Memory B cell (primary cell): ENCODE data around the gene CDH9.

Experiments used
- ATAC-seq: fragments of 150-1000 bp; cut with Tn5 transposase; 2 replicates; pipeline ENCODE4 v1.10.0; 2021; ENCODE audit warnings: low read depth, mild to moderate bottlenecking, moderate library complexity
- DNase-seq, 2 donors: peaks; one replicate each; pipeline ENCODE4 v3.0.0; 2022; ENCODE audit warnings: low spot score in 2 of 2
- H3K27ac Mint-ChIP-seq: one replicate; pipeline ENCODE4 v1.8.0; 2022; ENCODE audit warnings: mild to moderate bottlenecking, moderate library complexity, mixed read lengths
- H3K27me3 Mint-ChIP-seq: one replicate; pipeline ENCODE4 v1.8.0; 2022; ENCODE audit warnings: mixed read lengths
- H3K36me3 Mint-ChIP-seq: one replicate; pipeline ENCODE4 v1.8.0; 2022; ENCODE audit warnings: mild to moderate bottlenecking, mixed read lengths
- H3K4me1 Mint-ChIP-seq: one replicate; pipeline ENCODE4 v1.8.0; 2022; ENCODE audit warnings: mixed read lengths
- H3K4me3 Mint-ChIP-seq: one replicate; pipeline ENCODE4 v1.8.0; 2022; ENCODE audit warnings: mild to moderate bottlenecking, moderate library complexity, mixed read lengths
- H3K9me3 Mint-ChIP-seq: one replicate; pipeline ENCODE4 v1.8.0; 2022; ENCODE audit warnings: mixed read lengths

Gene CDH9

GRCh38 chr5:27010646-27011045, 27.7 kb downstream of the CDH9 start:
- Mint-ChIP-seq H3K4me1 (no peaks in the 10 kb centered on the region), H3K27ac (no peak overlapping the region), H3K9me3 (peaks cover 3% of the 10 kb centered on the region), H3K27me3 (no peaks in the 10 kb centered on the region), H3K4me3 (no peak overlapping the region), H3K36me3 (no peaks in the 10 kb centered on the region)
- ATAC-seq (no peak), DNase-seq (no peak)

- peaks cover 3% of the 10 kb centered on the region for H3K9me3 Mint-ChIP-seq
- H3K27me3 Mint-ChIP-seq: no peaks in the 10 kb centered on the region
- no peaks in the 10 kb centered on the region for H3K4me1 Mint-ChIP-seq
- no peak for ATAC-seq
- no peaks in the 10 kb centered on the region for H3K36me3 Mint-ChIP-seq
- no peak overlapping the region for H3K4me3 Mint-ChIP-seq
- DNase-seq: no peak
- no peak overlapping the region for H3K27ac Mint-ChIP-seq
These were observed 28.9 kb downstream of the CDH9 start for GRCh38 chr5:27009540-27009915.

GRCh38 chr5:27008604-27009539, 29.5 kb downstream of the CDH9 start:
- DNase-seq (no peak), ATAC-seq (no peak)
- Mint-ChIP-seq H3K4me1 (no peaks in the 10 kb centered on the region), H3K4me3 (no peak overlapping the region), H3K9me3 (peaks cover 6% of the 10 kb centered on the region), H3K36me3 (no peaks in the 10 kb centered on the region), H3K27me3 (no peaks in the 10 kb centered on the region), H3K27ac (no peak overlapping the region)

GRCh38 chr5:27007121-27007520, 31.3 kb downstream of the CDH9 start:
- H3K4me1 Mint-ChIP-seq: no peaks in the 10 kb centered on the region
- no peaks in the 10 kb centered on the region for H3K27me3 Mint-ChIP-seq
- no peak overlapping the region for H3K27ac Mint-ChIP-seq
- H3K36me3 Mint-ChIP-seq: no peaks in the 10 kb centered on the region
- DNase-seq (no peak), ATAC-seq (no peak)
- peaks cover 5% of the 10 kb centered on the region for H3K9me3 Mint-ChIP-seq
- H3K4me3 Mint-ChIP-seq: no peak overlapping the region

- Mint-ChIP-seq H3K9me3 (peaks cover 6% of the 10 kb centered on the region), H3K27ac (no peak overlapping the region), H3K4me1 (no peaks in the 10 kb centered on the region), H3K27me3 (no peaks in the 10 kb centered on the region), H3K4me3 (no peak overlapping the region), H3K36me3 (no peaks in the 10 kb centered on the region)
- DNase-seq (no peak), ATAC-seq (no peak)
These were observed 51.4 kb downstream of the CDH9 start for GRCh38 chr5:26986985-26987384.

GRCh38 chr5:26981750-26982149, 56.6 kb downstream of the CDH9 start:
- no peak overlapping the region for H3K27ac Mint-ChIP-seq
- no peaks in the 10 kb centered on the region for H3K27me3 Mint-ChIP-seq
- peaks cover 2% of the 10 kb centered on the region for H3K9me3 Mint-ChIP-seq
- H3K4me1 Mint-ChIP-seq: no peaks in the 10 kb centered on the region
- no peak for ATAC-seq
- no peaks in the 10 kb centered on the region for H3K36me3 Mint-ChIP-seq
- DNase-seq: no peak
- no peak overlapping the region for H3K4me3 Mint-ChIP-seq

- Mint-ChIP-seq H3K4me1 (no peaks in the 10 kb centered on the region), H3K27me3 (no peaks in the 10 kb centered on the region), H3K9me3 (peaks cover 5% of the 10 kb centered on the region), H3K36me3 (no peaks in the 10 kb centered on the region), H3K4me3 (no peak overlapping the region), H3K27ac (no peak overlapping the region)
- DNase-seq: no peak
- ATAC-seq: no peak
These were observed 79.1 kb downstream of the CDH9 start for GRCh38 chr5:26959290-26959689.

GRCh38 chr5:26955161-26955560, 83.2 kb downstream of the CDH9 start:
- Mint-ChIP-seq H3K9me3 (peaks cover 4% of the 10 kb centered on the region), H3K4me1 (no peaks in the 10 kb centered on the region), H3K36me3 (no peaks in the 10 kb centered on the region), H3K27ac (no peak overlapping the region), H3K4me3 (no peak overlapping the region), H3K27me3 (no peaks in the 10 kb centered on the region)
- DNase-seq (no peak), ATAC-seq (no peak)

GRCh38 chr5:26948921-26949320, 89.5 kb downstream of the CDH9 start:
- Mint-ChIP-seq H3K4me1 (no peaks in the 10 kb centered on the region), H3K27ac (no peak overlapping the region), H3K9me3 (peaks cover 4% of the 10 kb centered on the region), H3K4me3 (no peak overlapping the region), H3K36me3 (no peaks in the 10 kb centered on the region), H3K27me3 (no peaks in the 10 kb centered on the region)
- DNase-seq (no peak), ATAC-seq (no peak)

- DNase-seq: no peak
- Mint-ChIP-seq H3K9me3 (peaks cover 3% of the 10 kb centered on the region), H3K27ac (no peak overlapping the region), H3K36me3 (no peaks in the 10 kb centered on the region), H3K4me1 (no peaks in the 10 kb centered on the region), H3K27me3 (no peaks in the 10 kb centered on the region), H3K4me3 (no peak overlapping the region)
- no peak for ATAC-seq
These were observed 92.5 kb downstream of the CDH9 start for GRCh38 chr5:26945901-26946300.

GRCh38 chr5:26942481-26942880, 95.9 kb downstream of the CDH9 start:
- no peak for ATAC-seq
- Mint-ChIP-seq H3K9me3 (peaks cover 5% of the 10 kb centered on the region), H3K36me3 (no peaks in the 10 kb centered on the region), H3K27me3 (no peaks in the 10 kb centered on the region), H3K4me3 (no peak overlapping the region), H3K27ac (no peak overlapping the region), H3K4me1 (no peaks in the 10 kb centered on the region)
- DNase-seq: no peak

GRCh38 chr5:26940994-26941393, 97.4 kb downstream of the CDH9 start:
- Mint-ChIP-seq H3K36me3 (no peaks in the 10 kb centered on the region), H3K4me3 (no peak overlapping the region), H3K27me3 (no peaks in the 10 kb centered on the region), H3K9me3 (peaks cover 5% of the 10 kb centered on the region), H3K27ac (no peak overlapping the region), H3K4me1 (no peaks in the 10 kb centered on the region)
- ATAC-seq (no peak), DNase-seq (no peak)

- DNase-seq (no peak), ATAC-seq (no peak)
- Mint-ChIP-seq H3K27ac (no peak overlapping the region), H3K9me3 (peaks cover 4% of the 10 kb centered on the region), H3K27me3 (no peaks in the 10 kb centered on the region), H3K4me1 (no peaks in the 10 kb centered on the region), H3K36me3 (no peaks in the 10 kb centered on the region), H3K4me3 (no peak overlapping the region)
These were observed 106.1 kb downstream of the CDH9 start for GRCh38 chr5:26932238-26932637.

- Mint-ChIP-seq H3K27ac (no peak overlapping the region), H3K4me1 (no peaks in the 10 kb centered on the region), H3K36me3 (no peaks in the 10 kb centered on the region), H3K4me3 (no peak overlapping the region), H3K27me3 (no peaks in the 10 kb centered on the region), H3K9me3 (peaks cover 9% of the 10 kb centered on the region)
- ATAC-seq: no peak
- DNase-seq: no peak
These were observed 116.9 kb downstream of the CDH9 start for GRCh38 chr5:26921439-26921838.

- H3K4me3 Mint-ChIP-seq: no peak overlapping the region
- no peaks in the 10 kb centered on the region for H3K9me3 Mint-ChIP-seq
- DNase-seq (no peak), ATAC-seq (no peak)
- H3K4me1 Mint-ChIP-seq: no peaks in the 10 kb centered on the region
- no peak overlapping the region for H3K27ac Mint-ChIP-seq
- no peaks in the 10 kb centered on the region for H3K36me3 Mint-ChIP-seq
- no peaks in the 10 kb centered on the region for H3K27me3 Mint-ChIP-seq
These were observed 134.9 kb downstream of the CDH9 start for GRCh38 chr5:26903469-26903868.
